Measurements from ENCODE around the gene CDH5.
A peak's percentile ranks its signal among the peaks of the same experiment; 100 is the strongest.

- TF ChIP-seq, protein P1, sequence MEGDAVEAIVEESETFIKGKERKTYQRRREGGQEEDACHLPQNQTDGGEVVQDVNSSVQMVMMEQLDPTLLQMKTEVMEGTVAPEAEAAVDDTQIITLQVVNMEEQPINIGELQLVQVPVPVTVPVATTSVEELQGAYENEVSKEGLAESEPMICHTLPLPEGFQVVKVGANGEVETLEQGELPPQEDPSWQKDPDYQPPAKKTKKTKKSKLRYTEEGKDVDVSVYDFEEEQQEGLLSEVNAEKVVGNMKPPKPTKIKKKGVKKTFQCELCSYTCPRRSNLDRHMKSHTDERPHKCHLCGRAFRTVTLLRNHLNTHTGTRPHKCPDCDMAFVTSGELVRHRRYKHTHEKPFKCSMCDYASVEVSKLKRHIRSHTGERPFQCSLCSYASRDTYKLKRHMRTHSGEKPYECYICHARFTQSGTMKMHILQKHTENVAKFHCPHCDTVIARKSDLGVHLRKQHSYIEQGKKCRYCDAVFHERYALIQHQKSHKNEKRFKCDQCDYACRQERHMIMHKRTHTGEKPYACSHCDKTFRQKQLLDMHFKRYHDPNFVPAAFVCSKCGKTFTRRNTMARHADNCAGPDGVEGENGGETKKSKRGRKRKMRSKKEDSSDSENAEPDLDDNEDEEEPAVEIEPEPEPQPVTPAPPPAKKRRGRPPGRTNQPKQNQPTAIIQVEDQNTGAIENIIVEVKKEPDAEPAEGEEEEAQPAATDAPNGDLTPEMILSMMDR (IDR thresholded peaks at IDR 0.05), result peak; percentile 72 to 90 (median 87)
- peak in 1 of 3 donors; percentile 7 for TF ChIP-seq POLR2A (IDR thresholded peaks at IDR 0.05)
Observed at GRCh38 chr16:66406534-66407221, 40.2 kb downstream of the CDH5 start.

Measured in body of pancreas (tissue), 4 donors.